22Rv1 (cell line): Measurements from ENCODE around the gene RPL27.
A peak's percentile ranks its signal among the peaks of the same experiment; 100 is the strongest.
"Not testable (repeated sequence)": the region's sequence is repeated elsewhere in the genome, so short reads cannot be mapped to it uniquely, and the experiment has no call there.

Source experiments
- H3K27ac ChIP-seq: fragments of 450-650 bp; 2 replicates; pipeline ENCODE4 v1.5.1; 2017
- ZFX ChIP-seq: fragments of 450-650 bp; IDR thresholded peaks from 2 replicates; pipeline ENCODE4 v1.6.1; 2017; ENCODE audit warnings: antibody characterized with exemption, borderline replicate concordance
- TF ChIP-seq, protein P1 (sequence below): fragments of 450-650 bp; IDR thresholded peaks from 2 replicates; pipeline ENCODE4 v1.5.1; 2017; ENCODE audit warnings: mild to moderate bottlenecking

Gene RPL27

DNA sequence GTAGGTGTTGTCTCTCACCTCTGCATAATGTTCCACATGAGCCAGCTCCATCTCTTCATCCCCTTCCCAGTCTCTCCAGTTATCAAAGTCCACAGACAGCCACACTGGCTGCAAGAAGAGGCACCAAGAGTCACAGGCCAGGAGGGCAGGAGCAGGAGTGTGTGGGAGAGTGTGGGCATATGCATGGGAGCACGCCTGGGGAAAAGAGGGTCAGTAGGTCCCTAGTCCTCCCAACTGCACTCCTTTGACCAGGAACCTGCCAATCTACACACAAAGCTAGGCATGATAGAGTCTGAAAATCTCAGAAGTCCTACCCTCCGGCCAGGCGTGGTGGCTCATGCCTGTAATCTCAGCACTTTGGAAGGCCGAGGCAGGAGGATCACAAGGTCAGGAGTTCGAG is 26.6 kb upstream of the RPL27 start:
- no peak overlapping the region for H3K27ac ChIP-seq
- TF ChIP-seq, protein P1, sequence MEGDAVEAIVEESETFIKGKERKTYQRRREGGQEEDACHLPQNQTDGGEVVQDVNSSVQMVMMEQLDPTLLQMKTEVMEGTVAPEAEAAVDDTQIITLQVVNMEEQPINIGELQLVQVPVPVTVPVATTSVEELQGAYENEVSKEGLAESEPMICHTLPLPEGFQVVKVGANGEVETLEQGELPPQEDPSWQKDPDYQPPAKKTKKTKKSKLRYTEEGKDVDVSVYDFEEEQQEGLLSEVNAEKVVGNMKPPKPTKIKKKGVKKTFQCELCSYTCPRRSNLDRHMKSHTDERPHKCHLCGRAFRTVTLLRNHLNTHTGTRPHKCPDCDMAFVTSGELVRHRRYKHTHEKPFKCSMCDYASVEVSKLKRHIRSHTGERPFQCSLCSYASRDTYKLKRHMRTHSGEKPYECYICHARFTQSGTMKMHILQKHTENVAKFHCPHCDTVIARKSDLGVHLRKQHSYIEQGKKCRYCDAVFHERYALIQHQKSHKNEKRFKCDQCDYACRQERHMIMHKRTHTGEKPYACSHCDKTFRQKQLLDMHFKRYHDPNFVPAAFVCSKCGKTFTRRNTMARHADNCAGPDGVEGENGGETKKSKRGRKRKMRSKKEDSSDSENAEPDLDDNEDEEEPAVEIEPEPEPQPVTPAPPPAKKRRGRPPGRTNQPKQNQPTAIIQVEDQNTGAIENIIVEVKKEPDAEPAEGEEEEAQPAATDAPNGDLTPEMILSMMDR: no peak
- no peak for TF ChIP-seq ZFX

DNA sequence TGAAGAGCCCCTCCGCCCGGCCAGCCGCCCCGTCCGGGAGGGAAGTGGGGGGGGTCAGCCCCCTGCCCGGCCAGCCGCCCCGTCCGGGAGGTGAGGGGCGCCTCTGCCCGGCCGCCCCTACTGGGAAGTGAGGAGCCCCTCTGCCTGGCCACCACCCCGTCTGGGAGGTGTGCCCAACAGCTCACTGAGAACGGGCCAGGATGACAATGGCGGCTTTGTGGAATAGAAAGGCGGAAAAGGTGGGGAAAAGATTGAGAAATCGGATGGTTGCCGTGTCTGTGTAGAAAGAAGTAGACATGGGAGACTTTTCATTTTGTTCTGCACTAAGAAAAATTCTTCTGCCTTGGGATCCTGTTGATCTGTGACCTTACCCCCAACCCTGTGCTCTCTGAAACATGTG is 24.9 kb upstream of the RPL27 start:
- H3K27ac ChIP-seq: not testable (repeated sequence)

DNA sequence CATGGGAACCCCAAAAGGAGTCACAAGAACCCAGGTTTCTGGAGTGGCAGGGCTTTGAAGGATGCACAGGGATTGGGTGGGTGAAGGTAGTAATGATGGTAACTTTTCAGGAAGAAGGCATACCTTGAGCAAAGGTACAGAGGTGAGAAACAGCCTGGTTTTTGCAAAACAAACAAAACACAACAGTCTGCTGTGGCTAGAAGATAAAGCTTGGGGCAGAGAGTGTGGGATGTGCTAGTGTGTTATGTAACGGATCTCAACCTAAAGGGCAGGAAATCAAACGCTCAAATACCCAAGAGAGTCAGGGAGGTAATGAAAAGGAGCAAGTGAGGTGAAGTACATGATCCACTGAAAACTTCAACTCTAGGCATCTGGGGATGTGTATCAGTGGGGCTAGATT is 23.0 kb upstream of the RPL27 start:
- H3K27ac ChIP-seq: no peak overlapping the region
- no peak for TF ChIP-seq ZFX
- TF ChIP-seq, protein P1: no peak

DNA sequence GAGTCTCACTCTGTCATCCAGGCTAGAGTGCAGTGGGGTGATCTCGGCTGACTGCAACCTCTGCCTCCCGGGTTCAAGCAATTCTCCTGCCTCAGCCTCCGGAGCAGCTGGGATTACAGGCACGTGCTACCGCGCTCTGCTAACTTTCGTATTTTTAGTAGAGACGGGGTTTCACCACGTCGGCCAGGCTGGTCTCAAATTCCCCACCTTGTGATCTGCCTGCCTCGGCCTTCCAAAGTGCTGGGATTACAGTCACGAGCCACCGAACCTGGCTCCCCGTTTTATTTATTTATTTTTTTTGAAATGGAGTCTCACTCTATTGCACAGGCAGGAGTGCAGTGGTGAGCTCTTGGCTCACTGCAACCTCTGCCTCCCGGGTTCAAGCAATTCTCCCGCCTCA is 22.5 kb upstream of the RPL27 start:
- H3K27ac ChIP-seq: not testable (repeated sequence)

DNA sequence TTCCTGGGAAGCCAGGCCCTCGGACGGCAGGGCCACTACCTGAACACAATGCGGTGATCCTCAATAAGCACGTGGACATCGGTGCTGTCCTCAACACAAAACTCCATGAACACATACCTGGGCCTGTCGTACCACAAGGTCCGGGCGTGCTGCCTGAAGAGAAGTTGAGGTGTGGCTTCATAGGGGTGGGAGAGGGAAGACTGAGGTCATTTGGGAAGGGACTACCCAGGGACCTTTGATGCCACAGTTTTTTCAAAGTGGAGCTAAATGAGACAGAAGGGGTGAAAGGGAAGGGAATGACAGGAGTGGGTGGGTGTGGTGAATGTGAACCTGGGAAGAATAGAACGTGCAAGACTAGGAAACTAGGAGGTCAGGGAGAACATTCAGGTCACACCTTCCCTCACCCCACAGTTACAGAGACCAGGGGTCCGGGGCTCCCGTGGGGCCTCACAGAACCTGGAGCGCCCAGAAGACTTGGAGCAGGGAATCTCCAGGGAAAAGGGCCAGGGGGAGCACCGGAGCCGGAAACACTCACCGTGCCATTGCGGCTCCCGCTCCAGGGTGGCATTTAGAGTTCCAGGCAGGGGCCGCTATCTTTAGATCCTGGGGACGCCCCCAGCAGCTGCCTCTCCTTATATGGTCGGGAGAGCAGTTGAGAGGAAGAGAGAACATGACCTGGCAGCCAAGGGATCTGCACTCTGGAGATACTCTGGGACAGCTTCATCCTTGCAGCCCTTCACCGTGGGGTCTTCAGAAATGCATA is 18.5 kb upstream of the RPL27 start, which contains the start of gene PTGES3L:
TSS of gene PTGES3L (minus strand) at position 570 of the 763 bp plus-strand sequence. CDS start at position 543, 27 bp downstream.
- peak within 1 kb of the TSS; percentile 95 for H3K27ac ChIP-seq
- TF ChIP-seq, protein P1: no peak
- TF ChIP-seq ZFX: no peak

DNA sequence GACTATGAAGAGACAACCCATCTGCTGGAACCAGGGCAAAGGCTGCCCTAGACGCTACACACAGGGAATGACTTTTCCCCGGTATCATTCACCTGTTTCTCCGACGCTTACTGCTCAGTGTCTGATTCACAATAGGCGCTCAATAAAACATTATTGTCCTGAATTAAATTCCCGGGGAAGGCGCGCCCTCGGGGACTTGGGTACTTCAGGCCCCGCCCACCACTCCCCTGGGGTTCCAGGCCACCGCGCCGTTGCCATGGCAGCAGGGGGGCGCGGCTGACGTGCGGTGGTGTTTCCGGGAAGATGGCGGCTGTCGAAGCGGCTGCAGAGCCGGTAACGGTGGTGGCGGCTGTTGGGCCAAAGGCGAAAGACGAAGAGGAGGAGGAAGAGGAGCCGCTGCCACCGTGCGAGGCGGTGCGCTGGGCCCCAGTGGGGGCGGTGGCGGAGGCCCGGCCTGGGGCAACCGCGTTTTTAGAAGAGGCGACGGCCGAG is 17.9 kb upstream of the RPL27 start, which contains the start of gene RUNDC1:
TSS of gene RUNDC1 (plus strand) at position 292 of the 492 bp plus-strand sequence. CDS start at position 304, 12 bp downstream.
- peak within 1 kb of the TSS; percentile 95 for H3K27ac ChIP-seq
- no peak for TF ChIP-seq ZFX
- TF ChIP-seq, protein P1: no peak

DNA sequence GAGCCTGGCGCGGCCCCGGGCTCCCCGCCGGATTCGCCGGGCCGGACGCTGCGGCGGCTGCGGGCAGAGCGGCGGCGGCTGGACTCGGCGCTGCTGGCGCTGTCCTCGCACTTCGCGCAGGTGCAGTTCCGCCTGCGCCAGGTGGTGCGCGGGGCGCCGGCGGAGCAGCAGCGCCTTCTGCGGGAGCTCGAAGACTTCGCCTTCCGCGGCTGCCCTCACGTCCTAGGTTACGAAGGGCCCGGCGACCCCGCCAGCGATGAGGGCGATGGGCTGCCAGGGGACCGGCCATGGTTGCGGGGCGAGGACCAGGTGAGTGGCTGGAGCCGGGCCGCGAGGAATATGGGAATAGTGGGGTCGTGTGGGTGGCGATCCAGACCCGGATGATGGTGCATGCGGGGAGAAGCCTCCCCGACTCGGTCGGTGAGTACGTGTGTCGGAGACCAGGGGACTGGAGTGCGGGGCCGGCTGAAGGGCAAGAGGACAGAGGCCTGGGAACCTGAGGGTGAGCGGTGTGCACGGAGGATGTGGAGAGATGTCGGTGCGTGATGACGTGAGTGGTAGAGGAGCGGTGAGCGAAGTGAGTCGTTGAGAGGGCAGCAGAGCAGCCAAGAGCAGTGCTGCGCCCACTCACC is 17.3 kb upstream of the RPL27 start:
- TF ChIP-seq ZFX: no peak
- TF ChIP-seq, protein P1: peak; percentile 62
- peak overlapping the region; percentile 95 for H3K27ac ChIP-seq

DNA sequence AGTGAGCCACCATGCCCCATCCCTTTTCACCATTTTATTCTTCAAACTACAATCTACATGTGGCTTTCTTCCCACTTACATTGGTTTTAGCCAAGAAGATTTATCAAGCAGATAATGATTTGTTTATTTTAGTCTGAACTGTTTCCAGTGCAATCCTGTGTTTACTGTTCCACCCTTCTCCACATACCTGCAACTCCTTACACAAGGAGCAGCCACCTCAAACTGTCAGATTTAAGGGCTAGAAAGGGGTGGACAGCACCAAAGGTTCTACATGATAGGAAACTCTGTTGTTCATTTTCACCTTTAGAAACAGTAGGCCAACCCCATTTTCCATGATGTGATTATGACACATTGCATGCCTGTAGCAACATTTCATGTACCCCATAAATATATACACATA is 16.0 kb upstream of the RPL27 start:
- TF ChIP-seq, protein P1: no peak
- TF ChIP-seq ZFX: no peak
- peak overlapping the region; percentile 95 for H3K27ac ChIP-seq
